GM21515 (cell line): ENCODE results near the gene SUCNR1.
"Not testable (repeated sequence)": the region's sequence is repeated elsewhere in the genome, so short reads cannot be mapped to it uniquely, and the experiment has no call there.

Experiments
- ATAC-seq: cut with Tn5 transposase; IDR thresholded peaks from one replicate; pipeline ENCODE4 v1.9.1; 2021; ENCODE audit not compliant: unreplicated experiment

Gene SUCNR1, protein sequence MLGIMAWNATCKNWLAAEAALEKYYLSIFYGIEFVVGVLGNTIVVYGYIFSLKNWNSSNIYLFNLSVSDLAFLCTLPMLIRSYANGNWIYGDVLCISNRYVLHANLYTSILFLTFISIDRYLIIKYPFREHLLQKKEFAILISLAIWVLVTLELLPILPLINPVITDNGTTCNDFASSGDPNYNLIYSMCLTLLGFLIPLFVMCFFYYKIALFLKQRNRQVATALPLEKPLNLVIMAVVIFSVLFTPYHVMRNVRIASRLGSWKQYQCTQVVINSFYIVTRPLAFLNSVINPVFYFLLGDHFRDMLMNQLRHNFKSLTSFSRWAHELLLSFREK

DNA sequence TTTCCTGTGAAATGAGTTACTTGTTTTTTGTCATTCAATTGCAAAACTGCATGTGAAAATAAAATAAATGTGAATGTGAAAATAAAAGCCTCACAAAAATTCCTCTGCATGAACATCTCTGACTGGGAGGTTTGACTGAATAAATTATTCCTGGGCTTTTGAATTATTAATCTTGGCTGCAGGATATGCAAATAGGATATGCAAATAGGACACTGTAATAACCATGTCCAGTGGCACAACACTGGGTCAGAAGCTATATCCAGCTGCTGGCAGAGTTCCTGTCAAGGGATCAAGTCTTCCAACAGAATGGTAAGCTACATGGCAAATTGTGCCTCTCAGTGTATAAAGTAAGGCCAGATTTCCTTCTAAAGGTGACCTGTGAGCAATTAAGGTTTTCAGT is at the start of gene SUCNR1:
TSS of gene SUCNR1 (plus strand) at position 246 of the 400 bp plus-strand sequence. CDS start 6,250 bp downstream, outside the sequence.
- no peak for ATAC-seq

DNA sequence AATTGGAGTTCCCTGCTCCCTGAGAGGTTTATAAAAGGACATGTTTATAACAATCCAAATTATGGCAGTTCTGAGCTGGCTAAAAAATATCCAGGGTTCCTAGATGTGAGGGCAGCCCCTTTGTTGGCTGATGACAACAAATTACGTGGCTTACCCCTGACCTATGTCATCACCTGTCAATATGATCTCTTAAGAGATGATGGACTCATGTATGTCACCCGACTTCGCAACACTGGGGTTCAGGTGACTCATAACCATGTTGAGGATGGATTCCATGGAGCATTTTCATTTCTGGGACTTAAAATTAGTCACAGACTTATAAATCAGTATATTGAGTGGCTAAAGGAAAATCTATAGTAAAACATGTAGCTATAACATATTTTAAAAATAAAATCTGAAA is 45.6 kb upstream of the SUCNR1 start:
- no peak for ATAC-seq

DNA sequence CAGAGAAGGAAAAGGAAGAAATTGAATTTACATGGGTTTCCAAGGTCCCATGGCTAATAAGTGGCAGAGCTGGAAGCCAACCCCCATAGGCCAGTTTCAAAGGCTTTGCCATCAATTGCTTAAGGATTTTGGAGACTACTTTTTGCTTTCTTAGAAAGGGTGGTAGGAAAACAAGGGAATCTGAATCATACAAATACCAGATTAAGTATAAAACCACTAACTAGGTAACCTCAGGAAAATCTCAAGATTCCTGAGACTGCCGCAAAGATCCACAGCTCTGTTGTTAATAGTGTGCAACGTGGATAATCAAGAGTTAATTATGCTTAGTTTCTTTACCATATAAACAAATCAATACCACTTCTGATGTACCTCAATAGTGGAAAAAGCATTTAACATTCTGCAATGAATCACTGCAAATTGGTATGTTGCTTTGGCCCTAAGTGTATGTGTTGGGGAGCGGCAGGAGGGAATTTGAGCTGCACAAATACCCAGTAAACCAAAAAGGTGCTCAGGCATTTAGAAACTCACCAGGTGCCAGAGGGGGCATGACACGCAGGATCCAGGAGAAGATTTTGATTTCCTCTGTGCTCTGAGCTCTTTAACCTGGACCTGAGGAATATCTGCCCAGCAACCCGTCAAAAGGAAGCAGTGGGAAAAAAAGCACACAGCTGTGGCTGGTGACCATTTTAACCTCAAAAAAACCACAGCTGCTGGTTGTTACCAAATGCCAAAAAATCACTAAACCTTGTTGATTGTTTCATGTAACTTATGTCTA is 37.5 kb upstream of the SUCNR1 start:
- no peak for ATAC-seq

DNA sequence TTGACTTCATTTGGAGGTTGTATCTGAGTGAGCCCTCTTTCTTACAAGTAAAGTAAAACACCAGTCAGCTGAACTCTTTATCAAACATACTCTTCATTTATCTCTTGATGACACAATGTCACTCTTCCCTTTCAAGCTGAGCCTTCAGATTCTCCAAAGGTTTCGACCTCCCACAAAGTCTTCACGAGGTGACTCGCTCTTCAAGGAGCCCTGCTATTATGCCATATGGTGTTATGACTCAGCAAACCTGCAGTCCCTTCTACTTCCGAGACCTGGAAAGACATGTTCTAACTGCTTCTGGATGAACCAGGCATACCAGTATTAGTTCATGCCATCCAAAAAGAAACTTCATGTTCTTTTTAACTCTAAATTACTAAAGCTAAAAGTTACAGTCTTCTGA is 36.4 kb upstream of the SUCNR1 start:
- no peak for ATAC-seq

DNA sequence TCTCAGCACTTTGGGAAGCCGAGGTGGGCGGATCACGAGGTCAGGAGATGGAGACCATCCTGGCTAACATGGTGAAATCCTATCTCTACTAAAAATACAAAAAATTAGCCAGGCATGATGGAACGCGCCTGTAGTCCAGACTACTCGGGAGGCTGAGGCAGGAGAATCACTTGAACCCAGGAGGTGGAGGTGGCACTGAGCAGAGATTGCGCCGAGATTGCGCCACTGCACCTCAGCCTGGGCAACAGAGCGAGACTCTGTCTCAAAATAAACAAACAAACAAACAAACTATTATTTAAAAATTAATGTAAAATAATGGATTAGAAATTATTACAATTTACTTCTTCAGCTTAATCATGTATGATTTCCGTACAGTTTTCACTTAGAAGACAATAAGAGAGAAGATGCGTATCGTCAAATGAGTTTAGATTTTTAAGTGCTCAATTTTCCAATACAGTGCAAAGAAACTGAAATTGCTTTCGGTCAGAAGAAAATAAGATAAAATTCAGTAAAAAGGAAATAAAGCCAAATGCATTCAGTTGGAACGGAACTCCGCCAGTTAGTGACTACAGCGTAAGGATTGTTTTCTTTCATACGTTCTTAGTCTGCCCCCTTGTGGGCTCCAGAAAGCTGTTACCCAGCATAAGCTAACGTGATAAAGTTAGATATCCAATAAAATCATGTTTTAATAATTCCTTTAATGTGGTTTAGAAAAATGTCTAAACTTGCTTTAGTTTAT is 34.7 kb upstream of the SUCNR1 start:
- ATAC-seq, result peak; percentile 85

DNA sequence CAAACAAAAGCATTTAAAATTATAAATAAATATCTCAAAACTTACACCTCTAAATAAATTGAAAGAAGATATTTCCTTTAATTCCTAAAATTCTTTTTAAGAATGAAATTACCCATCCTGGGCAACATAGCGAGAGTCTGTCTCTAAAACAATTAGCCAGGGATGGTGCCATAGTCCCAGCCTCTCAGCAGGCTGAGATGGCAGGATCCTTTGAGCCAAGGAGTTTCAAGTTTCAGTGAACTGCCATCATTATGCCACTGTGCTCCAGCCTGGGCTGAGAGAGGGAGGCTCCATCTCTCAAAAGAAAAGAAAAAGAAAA is 34.2 kb upstream of the SUCNR1 start:
- no peak for ATAC-seq

DNA sequence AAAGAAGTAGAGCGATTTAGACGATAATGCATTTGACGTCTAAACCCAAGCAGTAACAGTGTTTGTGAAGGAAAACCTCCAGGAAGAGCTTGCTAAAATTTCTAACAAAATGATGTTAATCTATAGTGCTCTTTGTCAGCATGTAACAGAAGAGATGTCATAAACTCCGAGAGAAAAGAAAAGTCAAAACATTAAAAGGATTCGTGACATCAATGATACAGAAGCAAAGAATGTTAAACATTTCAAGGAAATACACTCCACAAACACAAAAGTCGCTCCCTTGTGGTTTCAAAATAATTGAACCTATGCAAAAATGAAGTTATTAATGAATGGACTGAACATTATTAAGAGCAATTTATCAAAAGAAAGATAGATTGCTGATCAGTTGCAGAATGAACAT is 31.6 kb upstream of the SUCNR1 start:
- no peak for ATAC-seq

DNA sequence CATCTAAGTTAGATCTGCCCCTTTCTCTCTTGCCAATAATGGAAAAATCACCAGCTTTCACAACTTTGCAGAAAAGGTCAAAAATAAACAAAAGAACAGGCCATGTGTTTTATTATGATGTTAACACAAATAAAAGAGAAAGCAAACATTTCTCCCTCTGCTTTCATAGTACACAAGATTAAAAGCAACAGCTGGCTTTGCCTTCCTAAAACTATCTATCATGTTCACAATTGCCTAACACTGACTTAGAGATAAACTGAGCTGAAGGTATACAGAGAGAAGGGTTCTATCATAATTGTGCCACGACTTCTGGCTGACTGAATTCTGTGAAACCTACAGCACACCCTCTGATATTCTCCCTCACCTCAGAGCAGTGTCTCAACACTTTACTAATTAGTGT is 30.2 kb upstream of the SUCNR1 start:
- ATAC-seq, result no peak

DNA sequence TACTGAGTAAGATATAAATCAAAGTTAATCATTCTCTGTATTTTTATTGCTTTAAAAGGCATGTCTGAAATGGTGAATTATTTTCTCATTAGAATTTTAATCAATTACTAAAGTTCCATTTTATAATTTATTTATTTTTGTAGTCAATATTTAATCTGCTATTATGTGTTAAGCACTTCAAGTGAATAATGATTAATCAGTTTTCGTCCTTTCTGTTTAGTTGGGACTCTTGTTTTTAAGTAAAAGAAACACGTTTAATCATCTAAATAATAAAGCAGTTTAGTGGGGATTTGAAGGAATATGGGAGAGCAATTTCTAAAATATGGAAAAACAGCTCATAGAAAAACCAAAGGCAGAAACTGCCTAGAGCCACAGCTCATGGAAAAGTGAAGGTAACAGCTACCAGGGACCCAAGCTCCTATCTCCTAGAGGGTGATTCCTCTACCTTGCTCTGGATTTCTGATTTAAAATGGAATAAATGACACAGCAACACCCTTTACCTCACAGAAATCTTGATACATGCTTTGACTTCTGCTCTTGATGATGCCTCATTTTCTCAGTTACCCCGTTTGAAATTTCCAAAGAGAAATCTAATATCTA is 28.0 kb upstream of the SUCNR1 start:
- ATAC-seq, result no peak

DNA sequence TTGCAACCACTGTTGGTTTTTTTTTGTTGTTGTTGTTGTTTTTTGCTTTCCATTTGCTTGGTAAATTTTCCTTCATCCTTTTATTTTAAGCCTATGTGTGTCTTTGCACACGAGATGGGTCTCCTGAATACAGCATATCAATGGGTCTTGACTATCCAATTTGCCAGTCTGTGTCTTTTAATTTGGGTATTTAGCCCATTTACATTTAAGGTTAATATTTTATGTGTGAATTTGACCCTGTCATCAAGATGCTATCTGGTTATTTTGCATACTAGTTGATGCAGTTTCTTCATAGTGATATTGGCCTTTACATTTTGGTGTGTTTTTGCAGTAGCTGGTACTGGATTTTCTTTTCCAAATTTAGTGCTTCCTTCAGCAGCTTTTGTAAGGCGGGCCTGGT is 23.4 kb upstream of the SUCNR1 start:
- not testable (repeated sequence) for ATAC-seq

DNA sequence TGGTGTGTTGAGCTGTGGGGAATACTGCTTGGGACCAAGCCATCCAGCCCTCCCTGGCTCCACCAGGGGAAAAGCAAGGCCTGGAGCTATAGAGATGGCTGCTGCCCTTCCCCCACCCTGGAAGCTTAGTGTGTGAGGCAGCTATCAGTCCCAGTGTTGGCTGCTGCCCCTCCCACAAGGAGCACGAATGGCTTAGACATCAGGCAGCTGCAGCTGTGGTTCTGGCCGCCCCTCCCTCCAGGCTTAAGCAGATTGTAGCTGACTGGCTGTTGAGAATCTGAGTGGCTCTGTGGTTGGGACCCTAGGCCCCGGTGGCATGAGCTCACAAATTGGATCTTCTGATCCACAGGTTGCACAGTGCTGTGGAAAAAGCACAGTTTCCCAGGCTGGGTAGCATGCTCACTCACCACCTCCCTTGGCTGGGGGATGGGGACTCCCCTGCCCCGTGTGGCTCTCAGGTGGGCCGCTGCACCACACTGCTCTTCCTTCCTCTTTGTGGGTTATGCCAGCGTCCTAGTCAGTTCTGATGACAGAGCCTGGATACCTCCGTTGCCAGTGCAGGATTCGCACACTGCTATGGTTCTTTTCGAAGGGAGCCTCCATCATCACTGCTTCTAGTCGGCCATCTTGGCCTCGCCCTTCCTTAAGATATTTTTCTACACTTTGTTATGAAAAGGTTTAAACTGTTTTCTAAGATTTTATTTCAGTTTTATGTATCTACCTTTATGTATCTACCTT is 21.2 kb upstream of the SUCNR1 start:
- ATAC-seq, result no peak

DNA sequence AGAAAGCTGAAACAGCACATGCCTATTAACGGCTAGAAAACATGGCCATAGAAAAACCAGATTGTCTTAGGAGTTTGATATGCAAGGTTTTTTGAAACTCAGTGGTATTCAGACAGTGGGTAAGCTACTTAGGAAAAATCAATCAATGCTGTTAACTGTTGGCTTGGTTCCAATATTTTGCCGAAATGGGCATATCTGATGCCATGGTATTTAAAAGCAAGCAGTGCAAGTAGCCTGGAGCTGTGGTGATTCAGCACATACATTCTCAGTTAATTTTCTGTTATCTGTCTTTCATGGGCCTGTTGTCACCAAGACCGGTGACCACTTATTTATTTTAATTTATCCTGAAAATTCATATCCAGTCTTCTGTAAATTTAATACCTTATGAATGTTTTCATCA is 17.3 kb upstream of the SUCNR1 start:
- no peak for ATAC-seq

DNA sequence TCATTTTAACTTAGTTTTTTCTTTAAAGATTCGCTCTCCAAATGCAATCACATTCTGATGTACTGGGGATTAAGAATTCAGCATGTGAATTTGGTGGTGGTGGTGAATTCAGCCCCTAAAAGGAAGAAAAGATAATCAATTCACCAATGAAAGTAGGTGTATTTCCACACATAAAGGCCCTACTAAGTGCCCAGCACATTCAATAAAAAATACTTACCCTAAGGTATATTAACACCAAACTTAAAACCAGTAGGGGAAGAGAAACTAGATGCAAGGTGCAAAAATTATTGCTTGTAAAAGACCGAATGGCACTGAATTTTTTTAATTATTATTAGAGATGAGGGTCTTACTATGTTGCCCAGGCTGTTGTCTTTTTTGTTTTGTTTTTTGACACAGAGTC is 16.8 kb upstream of the SUCNR1 start:
- no peak for ATAC-seq

DNA sequence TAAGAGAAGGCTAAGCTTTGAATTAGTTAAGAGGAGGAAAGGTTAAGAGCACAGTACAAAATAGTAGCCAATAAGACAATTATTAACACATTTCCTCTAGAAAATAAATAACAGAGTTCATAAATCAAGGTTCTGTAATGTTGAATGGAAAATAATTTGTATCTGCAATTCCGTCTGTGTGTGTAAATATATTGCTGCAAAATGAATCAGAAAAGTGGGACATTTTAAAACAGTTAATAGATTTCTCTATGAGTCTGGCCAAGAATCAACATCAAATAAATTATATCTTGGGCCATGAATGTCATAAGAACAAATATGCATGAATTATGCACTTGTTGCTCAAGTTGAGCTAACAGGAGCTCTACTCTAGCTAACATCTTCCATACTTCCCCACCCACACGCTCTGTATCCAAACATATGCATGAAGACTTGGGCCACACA is 14.2 kb upstream of the SUCNR1 start:
- no peak for ATAC-seq

DNA sequence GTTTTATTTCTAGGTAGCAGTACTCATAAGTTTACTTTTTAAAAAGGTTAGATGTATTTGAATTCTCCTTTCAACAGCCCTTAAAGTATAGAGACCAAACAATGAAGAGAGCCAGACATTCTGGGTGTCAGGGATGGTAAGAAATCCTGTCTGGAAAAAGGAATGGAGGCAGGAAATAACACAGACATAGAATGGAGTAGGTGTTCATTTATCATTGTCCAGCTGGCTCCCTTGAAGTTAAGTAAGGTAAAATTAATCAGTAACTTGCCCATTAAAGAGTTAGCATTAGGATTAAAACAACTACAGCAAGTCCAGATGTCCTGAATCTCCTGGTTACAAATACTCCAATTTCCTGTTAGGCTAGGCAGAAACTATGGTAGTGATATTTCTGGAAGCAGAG is 13.5 kb upstream of the SUCNR1 start:
- ATAC-seq, result no peak

DNA sequence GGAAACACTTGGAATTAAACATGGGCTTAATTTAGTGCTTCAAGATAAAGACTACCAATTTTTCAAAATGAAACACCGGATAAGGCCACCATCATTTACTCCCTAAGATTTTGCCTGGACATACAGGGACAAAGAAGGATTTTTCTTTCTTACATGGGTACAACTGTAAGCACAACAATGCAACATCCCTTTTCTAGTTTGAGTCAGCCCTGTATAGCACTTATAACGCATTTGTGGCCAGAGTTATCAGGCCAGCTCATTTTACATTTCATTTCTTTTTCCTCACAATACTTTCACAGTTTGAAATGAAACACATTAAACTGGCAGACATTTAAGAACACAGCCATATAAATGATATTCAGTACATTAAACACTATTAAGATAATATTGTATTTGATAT is 9.8 kb upstream of the SUCNR1 start:
- ATAC-seq, result no peak

DNA sequence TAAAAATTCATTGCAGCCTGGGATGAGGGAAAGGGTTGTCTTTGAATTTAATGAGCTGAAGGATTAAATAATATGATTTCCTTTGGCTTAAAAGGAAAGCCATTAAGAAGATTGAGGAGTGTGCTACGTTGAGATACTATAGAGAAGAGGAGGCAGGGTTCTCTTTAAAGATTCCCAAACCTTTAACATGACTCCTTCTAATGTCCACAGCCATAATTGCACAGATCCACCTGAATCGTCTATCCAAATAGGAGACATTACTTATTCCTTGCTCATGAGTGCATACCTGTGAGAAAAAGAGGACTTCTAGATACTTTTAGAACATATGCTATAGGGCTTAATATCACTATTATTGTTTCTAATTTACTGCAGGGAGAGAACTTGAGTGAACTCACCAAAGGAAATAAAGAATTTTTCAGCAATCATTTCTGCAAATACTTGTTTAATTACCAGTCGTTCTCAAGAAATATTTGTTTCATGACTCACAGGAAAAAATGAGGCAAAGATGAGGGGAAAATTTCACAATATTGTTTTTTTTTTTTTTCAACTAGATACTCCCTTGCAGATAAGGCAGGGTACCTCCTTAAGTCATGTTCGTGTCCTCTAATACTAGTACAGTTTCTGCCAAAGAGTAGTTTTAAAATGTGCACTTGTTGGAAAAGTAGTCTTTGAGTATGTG is 8.9 kb upstream of the SUCNR1 start:
- no peak for ATAC-seq

DNA sequence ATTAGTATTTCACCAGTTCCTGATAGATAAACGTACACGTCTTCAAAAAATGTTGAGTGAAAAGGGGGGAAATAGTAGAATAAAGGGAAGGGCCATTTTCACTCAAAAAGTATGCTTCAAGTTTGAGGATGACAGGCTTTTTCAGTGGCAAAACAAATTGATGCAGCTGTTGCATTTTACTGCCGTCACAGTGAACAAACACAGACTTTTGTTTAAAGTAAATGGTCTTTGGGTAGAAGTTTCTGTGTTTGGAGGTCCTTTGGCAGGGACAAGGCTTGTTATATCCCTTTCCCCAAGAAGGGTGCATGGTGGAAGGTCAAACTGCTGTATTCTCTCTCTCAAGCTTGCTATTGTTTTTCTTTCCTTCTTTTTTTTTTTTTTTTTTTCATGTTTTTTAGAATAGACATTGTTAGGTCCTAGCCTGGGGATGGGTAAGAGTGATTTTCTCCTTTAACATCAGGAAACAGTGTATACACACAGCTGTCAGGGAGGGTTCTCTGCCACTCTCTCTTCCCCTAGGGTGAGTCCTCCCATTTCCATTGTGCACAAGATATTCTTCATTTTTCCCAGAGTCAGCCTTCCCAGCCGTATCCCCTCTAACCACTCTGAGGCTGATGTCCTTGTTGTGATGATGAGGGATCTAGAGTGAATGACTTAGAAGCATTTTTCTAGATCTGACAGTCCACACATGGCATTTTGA is 6.6 kb upstream of the SUCNR1 start:
- no peak for ATAC-seq

DNA sequence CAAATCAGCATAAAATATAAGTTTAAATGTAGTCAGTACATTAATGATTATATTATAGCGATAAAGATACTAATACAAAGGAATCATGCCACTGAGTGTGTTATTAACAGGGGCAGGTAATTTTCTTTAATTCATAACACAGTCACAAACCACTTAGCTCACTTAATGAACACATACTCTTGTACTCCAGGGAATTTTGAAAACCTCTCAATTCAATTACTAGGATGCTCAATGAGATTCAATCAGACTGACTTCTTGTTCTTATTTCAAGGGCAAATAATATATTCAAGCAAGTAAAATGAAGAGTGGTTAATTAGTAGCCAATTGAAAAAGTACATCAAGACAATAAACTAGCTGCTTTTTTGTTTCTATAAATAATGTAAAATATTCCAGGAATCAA is 5.8 kb upstream of the SUCNR1 start:
- no peak for ATAC-seq

DNA sequence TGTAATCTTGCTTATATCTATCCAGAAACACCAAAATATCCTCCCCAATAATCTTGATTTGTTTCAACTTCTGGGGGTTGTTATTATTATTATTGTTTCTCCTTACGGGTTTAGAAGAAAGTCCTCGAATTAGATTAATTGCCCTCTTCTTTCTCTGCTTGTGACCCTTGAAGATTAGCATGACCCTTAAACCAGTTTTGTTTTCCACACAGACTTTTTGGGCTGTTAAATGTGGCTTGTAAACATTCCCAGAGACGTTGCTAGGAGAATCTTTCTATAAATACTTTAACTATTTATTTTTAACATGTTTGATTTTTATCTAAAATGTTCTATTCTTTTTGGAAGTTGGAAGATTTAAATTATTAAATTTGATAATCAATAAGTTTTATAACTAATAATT is 4.3 kb upstream of the SUCNR1 start:
- no peak for ATAC-seq
